NCI-H524 treated with DMSO at 0.1 percent for 48 hours (cell line): ENCODE results near the gene NHSL2.

Source experiments
- DNase-seq: peaks from one replicate; lab custom pipeline; 2025; lab: John Stamatoyannopoulos, UW

The NHSL2 gene

GRCh38 chrX:72071213-72071612, 160.6 kb downstream of the NHSL2 start:
- DNase-seq = no peak

- DNase-seq = no peak
These were observed 163.0 kb downstream of the NHSL2 start for GRCh38 chrX:72073633-72074032.

- no peak for DNase-seq
These were observed 167.8 kb downstream of the NHSL2 start for GRCh38 chrX:72078411-72078810.

- DNase-seq = no peak
These were observed 169.0 kb downstream of the NHSL2 start for GRCh38 chrX:72079607-72080006.

DNA sequence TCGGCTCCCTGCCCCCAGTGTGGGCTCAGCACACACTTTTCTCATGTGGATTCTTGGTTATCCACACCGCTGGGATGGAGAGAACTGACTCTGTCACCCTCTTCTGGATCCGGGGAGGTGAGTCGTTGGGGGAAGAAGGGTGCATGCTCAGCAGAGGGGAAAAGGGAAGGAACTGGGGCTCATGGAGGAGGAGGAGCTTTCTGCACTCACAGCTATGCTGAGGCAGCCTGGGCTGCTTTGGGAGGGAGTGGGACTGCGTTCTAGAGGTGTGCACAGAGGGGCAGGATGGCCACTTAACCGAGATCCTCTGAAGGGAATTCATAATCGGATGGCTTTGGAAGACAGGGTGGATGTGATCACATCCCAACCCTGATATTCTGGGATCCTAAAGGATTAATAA, 169.5 kb downstream of the NHSL2 start:
- no peak for DNase-seq

DNA sequence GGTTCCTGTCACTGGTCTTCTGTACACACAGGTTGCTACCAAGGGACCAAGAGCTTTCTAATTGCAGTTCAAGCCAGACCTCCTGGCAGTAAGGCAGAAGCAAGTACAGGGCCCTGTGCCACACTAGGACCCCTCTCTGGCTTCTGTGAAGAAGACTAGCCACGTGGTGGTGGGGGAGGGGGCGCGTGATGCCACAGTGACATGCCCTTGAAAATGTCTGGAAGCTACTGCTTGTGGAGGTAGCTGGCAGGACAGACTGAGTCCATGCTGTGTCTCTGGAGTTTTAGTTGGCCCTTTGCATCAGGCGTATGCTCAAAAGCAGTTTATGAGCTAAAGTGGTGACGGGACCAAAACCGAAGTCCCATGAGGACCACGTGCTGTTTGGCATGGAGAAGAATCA, 170.2 kb downstream of the NHSL2 start:
- no peak for DNase-seq

- DNase-seq = no peak
These were observed 171.1 kb downstream of the NHSL2 start for GRCh38 chrX:72081605-72082320.

DNA sequence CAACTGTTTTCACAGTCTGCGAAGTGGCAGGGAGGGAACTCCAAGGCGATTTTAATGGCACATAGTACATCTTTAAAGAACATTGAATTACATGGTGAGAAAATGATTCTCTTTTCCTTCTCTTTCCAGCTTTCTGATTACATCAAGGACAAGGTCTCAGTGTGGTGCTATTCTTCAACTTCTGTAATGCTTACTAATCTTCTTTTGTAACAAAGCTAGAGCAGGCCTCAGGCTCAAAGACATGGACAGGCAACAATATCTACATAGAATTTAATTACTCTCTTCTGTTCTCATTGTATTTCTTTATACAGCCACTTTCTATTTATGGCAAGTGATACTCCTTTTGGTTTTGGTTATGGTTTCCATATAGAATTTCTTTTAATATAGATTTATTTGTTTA, 172.6 kb downstream of the NHSL2 start:
- no peak for DNase-seq

DNA sequence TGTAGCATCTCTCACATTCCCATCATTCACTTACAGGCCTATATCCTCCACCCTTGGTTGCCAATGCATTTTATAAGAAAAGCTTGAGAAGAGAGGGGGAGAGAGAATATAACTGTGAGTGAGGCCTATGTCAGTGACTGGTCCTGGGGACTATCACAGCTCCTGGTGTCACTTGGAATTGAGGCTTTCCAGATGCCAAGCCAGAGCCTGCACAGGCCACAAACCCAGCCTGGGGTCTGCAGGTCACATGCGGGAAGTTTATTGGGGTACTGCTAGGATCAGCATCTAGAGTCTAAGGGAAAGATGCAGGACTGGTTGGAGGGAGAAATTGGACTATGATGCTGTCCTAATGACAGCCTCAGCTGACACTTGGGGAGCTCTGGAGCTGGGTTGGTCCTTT, 173.5 kb downstream of the NHSL2 start:
- DNase-seq = no peak

DNA sequence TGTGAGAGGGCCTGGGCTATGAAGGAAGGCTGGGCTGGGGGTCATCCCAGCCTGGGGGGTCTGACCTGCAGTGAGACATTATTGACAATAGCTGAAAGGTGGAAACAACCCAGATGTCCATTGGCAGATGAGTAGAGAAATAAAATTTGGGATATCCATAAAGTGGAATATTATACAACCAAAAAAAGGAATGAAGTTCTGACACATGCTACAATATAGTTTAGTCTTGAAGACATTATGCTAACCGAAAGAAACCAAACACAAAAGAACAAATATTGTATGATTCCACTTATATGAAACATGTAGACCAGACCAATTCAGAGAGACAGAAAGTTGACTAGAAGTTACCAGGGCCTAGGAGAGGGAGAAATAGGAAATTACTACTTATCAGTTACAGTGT, 176.3 kb downstream of the NHSL2 start:
- DNase-seq = no peak

DNA sequence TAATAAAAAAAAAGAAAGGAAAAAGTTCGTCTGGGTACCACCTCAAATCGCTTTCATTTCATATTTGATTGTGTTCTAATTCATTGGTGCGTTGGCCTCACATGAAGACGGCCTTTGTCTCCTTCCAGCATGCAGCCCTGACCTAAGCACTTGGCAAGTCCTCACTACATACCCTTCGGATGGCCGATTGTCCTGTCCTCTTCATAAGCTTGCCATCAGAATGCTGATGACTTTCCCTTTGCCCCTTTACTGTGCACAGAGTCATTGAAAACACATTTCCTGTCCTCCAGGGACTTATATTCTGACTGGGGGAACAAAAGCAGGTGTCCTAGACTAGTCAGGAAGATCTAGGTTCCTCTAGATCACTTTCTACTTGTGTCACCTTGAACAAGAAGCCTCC, 178.1 kb downstream of the NHSL2 start:
- DNase-seq = no peak

DNA sequence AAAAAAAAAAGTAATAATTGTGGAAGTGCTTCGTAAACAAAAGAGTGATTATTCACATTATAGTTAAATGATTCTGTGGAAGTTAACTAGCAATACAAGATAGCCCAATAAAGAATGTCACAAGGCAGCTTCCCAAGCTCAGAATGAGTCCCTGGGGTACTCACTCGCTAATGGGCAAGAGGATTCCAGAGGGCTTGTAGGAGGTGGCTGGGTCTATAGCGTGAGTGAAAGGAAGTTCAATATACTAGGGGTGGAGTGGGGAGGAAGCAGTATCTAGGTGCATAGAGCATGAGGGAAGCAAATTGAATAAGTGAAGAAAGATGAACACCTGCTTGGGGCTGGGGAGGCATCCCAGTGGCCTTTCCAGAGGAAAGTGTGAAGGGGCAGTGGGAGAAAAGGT, 178.6 kb downstream of the NHSL2 start:
- no peak for DNase-seq

DNA sequence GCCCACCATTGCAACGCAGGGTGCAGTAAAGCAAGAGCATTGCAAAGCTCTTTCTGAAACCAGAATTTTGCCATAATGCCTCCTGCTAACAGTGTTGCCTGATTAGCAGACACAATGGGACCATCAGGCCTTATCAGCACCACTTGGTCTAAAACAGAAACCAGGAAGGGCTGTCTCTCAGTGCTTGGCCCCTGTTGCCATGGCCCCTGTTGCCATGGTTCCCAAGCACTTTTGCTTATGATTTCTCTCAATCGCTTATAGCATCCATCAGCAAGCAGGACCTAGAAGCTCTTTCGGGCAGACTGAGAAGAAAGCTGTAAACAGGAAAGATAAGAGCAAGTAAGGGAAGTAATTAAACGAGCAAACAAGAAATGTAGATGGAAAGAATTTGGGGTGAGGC, 184.2 kb downstream of the NHSL2 start:
- DNase-seq = no peak

DNA sequence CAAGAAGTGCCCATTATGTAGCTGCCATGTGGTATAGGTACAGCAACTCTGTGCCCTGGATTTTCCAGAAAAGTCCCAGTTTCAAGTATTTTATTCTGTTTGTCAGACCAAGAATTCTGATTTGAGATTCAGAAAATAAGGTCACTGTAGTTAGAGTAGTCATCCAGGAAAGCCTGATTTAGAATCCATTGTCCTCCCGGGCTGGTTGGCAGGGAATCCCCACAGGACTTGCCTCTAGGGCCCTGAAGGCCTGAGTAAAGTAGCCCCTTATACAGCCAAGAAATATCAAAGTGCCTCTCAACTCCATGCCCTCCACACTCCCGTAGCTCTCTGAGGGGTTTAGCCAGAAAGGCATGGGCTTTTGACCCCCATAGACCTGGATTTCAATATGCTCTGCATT, 184.7 kb downstream of the NHSL2 start:
- no peak for DNase-seq

DNA sequence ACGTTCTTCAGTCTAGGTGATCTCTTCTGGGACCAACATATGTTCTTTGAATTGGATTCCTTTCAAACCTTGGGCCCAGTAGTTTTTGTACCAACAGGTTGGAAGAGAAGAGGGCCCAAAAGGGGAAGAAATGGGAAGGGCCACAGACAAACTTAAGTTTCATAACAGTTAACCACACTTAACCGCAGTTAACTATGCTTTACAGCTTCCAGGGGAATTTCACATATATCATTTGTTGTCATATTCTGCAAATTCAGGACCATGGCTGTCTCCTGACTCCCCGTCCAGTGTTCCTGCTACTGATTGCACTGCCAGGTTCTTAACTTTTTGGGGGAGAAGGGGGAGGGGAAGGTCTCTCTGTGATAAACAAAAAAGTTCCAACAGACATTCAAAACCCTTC, 186.5 kb downstream of the NHSL2 start:
- DNase-seq = no peak

- DNase-seq = no peak
These were observed 189.6 kb downstream of the NHSL2 start for GRCh38 chrX:72100051-72100755.

- no peak for DNase-seq
These were observed 190.2 kb downstream of the NHSL2 start for GRCh38 chrX:72100824-72101351.

- no peak for DNase-seq
These were observed 191.0 kb downstream of the NHSL2 start for GRCh38 chrX:72101597-72102037.

DNA sequence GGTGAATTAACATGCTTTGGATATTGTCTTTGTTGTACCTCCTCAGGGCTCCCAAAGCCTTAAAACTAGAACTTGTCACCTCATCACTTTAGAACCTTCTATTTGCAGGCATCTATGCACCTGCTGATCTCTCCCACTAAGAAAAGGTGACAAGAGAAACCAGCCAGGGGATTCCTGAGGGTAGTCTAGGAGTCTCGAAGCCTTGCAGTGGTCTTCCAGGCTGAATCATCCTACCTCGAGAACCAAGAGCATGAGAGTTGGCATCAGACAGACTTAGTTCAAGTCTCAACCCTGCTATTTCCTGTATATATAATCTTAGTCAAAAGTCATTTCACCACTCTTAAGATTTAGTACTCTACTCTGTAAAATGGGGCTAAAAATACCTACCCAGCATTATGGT, 191.5 kb downstream of the NHSL2 start:
- DNase-seq = no peak

- no peak for DNase-seq
These were observed 192.1 kb downstream of the NHSL2 start for GRCh38 chrX:72102760-72103159.

GRCh38 chrX:72105436-72105835, 194.8 kb downstream of the NHSL2 start:
- no peak for DNase-seq

DNA sequence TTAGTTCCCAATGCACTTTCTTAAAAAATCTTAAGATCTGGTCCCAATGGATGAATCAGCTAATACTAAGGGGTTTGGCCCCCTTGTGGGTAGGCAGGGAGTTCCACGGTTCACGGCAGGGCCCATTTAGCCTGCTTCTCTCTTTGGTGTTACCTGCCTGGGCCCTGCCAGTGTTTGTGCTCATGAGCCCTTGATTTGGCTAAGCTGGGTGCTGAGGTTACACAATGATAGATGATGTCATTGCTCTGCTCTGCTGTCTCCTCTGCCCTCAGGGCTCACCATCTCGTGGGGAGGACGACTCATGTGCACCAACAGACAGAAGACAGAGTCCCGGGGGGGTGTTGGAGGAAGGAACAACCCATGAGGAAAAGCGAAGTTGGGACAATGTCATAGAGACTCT, 196.7 kb downstream of the NHSL2 start:
- no peak for DNase-seq

DNA sequence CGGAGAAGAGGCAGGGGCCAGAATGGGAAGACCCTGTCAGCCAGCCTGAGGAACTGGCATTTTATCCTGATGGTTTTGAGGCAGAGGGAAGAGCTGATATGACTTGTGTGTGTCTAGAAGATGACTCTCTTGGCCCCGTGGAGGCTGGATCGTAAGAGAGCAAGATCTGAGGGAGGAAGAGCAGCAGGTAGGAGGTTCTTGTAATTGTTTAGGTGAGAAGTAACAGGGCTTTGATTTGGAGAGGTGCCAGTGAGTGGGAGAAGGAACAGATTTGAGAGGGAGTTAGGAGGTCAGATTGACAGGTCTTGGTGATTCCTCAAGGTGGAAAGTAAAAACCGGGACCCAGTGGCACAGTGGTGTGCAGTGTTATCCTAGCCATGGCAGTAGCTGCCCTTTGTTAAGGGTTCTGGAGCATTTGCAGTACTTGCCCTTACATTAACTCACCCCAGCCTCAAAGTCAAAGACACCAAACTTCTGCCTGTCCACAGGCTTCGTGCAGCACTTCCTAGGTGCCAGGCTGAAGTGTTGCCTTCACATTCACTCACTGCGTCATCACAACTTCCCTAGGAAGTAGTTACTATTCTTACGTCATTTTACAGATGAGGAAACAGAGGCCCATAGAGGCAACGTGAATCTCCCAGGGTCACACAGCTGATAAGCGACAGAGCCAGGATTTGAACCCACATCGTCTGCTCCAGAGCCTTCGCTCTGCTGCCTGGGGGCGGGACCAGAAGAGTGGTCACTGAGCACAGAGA, 197.4 kb downstream of the NHSL2 start:
- DNase-seq = no peak
